Testis (tissue), 3 donors: Measurements from ENCODE around the gene IKZF3. TPM values are rescaled to one million over a fixed set of nuclear protein-coding genes. Genes with fewer than 3 reads are reported as not detected.
"Not testable (repeated sequence)": the region's sequence is repeated elsewhere in the genome, so short reads cannot be mapped to it uniquely, and the experiment has no call there.

Experiments
- DNase-seq: peaks from one replicate; pipeline ENCODE4 v3.0.0-alpha.2; 2019
- H3K27ac ChIP-seq, 2 donors: fragments of 200-600 bp; sonication (generic); one replicate each; pipeline ENCODE4 v1.5.1; 2019
- H3K27me3 ChIP-seq: fragments of 200-600 bp; sonication (generic); one replicate; pipeline ENCODE4 v1.5.1; 2019
- H3K36me3 ChIP-seq: fragments of 200-600 bp; sonication (generic); one replicate; pipeline ENCODE4 v1.5.1; 2017; ENCODE audit warnings: low read depth; ENCODE audit errors: missing control alignments
- H3K4me1 ChIP-seq: fragments of 200-600 bp; sonication (generic); one replicate; pipeline ENCODE4 v1.5.1; 2019
- H3K4me3 ChIP-seq, 2 donors: fragments of 200-600 bp; sonication (generic); one replicate each; pipeline ENCODE4 v1.5.1; 2017 to 2019
- H3K9me3 ChIP-seq: fragments of 200-600 bp; sonication (generic); one replicate; pipeline ENCODE4 v1.5.1; 2017
- POLR2A ChIP-seq: fragments of 450-650 bp; IDR thresholded peaks from one replicate; pipeline ENCODE4 v1.6.1; 2017; ENCODE audit warnings: antibody characterized with exemption, mild to moderate bottlenecking, moderate library complexity
- WGBS, 2 donors: methylation state at CpG; one replicate each; pipeline ENCODE4 v1.1.5; 2018; 5-methylcytosine and 5-hydroxymethylcytosine counted together
- intact Hi-C: fragments of 100-400 bp; cut with DNase I; formaldehyde crosslinking; loops from one replicate; pipeline ENCODE4 v1.15.1; 2023; ENCODE audit warnings: low total_unique reads
- polyA plus RNA-seq: library from polyadenylated mRNA; stranded (reverse); fragments of 350-450 nt; fragmentation: Illumina TruSeq; extraction: RNeasy Lipid Tissue Mini Kit (QIAGEN cat#74804); gene quantifications from one replicate; pipeline ENCODE4 v1.2.3, GENCODE V29; 2014; ENCODE audit warnings: low read depth, low replicate concordance; ENCODE audit not compliant: insufficient read depth
- total RNA-seq, 2 donors: library from RNA; depleted of rRNA; stranded (reverse); fragments of >200 nt; gene quantifications; one replicate each; pipeline ENCODE4 v1.2.3, GENCODE V29; 2016
- TF ChIP-seq, protein P1 (sequence below), 3 experiments: fragments of 450-650 bp in 2 of 3; fragments of 200-600 bp in 1 of 3; sonication (generic) in 1 of 3; IDR thresholded peaks; one replicate each; pipeline ENCODE4 v1.5.1; 2016 to 2019; ENCODE audit warnings: antibody characterized with exemption in 3 of 3, mild to moderate bottlenecking in 2 of 3, moderate library complexity in 1 of 3

IKZF3 gene
- total and polyA plus RNA-seq, 3 donors from 2014 or later: 1.9 to 3.8 (median 3.4) TPM

DNA sequence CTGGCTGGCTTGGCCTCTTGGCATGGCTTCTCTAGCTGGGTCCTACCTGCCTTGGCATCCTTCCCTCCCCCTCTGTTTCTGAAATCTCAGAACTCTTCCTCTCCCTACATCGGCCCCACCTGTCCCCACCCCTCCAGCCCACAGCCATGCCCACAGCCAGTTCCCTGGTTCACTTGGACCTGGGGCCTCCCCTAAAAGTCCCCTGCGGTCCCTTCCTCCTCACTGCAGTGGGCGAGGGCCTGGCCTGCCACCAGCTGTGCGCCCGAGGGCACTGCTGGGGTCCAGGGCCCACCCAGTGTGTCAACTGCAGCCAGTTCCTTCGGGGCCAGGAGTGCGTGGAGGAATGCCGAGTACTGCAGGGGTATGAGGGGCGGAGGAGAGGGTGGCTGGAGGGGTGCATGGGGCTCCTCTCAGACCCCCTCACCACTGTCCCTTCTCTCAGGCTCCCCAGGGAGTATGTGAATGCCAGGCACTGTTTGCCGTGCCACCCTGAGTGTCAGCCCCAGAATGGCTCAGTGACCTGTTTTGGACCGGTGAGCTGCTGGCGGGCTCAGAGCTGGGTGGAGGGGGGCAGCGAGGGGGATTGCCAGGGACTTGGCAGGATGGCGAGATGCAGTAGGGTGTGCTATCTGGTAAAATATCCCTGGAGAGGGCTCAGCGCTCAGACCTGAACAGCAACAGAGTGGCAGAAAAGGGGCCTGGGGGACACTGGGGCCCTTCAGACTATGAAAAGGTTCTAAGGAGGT lies 147.9 kb downstream of the IKZF3 start:
- H3K36me3 ChIP-seq: no peaks in the 10 kb centered on the region
- no peak for DNase-seq
- no peaks in the 10 kb centered on the region for H3K9me3 ChIP-seq
- intact Hi-C loops: no loop called here
- no peak overlapping the region for H3K4me3 ChIP-seq
- no peaks in the 10 kb centered on the region for H3K4me1 ChIP-seq
- 78 to 93% methylated on average over 4 to 15 of the region's 15 CpGs for WGBS, 2 donors
- H3K27ac ChIP-seq: no peak overlapping the region
- no peaks in the 10 kb centered on the region for H3K27me3 ChIP-seq
- TF ChIP-seq POLR2A: no peak
- TF ChIP-seq, protein P1, sequence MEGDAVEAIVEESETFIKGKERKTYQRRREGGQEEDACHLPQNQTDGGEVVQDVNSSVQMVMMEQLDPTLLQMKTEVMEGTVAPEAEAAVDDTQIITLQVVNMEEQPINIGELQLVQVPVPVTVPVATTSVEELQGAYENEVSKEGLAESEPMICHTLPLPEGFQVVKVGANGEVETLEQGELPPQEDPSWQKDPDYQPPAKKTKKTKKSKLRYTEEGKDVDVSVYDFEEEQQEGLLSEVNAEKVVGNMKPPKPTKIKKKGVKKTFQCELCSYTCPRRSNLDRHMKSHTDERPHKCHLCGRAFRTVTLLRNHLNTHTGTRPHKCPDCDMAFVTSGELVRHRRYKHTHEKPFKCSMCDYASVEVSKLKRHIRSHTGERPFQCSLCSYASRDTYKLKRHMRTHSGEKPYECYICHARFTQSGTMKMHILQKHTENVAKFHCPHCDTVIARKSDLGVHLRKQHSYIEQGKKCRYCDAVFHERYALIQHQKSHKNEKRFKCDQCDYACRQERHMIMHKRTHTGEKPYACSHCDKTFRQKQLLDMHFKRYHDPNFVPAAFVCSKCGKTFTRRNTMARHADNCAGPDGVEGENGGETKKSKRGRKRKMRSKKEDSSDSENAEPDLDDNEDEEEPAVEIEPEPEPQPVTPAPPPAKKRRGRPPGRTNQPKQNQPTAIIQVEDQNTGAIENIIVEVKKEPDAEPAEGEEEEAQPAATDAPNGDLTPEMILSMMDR (IDR thresholded peaks at IDR 0.05): no peak

DNA sequence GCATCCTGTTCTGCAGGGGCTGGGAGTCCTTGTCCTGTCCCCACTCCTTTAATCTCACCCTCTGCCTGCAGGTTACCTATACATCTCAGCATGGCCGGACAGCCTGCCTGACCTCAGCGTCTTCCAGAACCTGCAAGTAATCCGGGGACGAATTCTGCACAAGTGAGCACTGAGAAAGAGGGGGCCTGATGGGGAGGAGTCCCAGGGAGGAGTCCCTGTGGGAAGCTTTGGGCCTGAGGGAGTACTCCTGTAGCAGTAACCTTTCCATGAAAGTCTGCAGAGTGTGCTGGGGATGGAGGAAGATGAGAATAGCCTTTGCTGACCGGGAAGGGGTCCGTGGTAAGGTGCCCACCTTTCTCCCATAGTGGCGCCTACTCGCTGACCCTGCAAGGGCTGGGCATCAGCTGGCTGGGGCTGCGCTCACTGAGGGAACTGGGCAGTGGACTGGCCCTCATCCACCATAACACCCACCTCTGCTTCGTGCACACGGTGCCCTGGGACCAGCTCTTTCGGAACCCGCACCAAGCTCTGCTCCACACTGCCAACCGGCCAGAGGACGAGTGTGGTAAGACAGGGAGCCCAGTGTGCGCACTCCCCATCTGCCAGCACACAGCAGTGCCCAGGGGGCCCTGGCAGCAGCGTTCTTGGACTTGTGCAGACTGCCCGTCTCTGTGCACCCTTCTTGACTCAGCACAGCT lies 148.6 kb downstream of the IKZF3 start:
- no peaks in the 10 kb centered on the region for H3K36me3 ChIP-seq
- no peak for DNase-seq
- no peak for TF ChIP-seq POLR2A
- TF ChIP-seq, protein P1 (IDR thresholded peaks at IDR 0.05): no peak
- intact Hi-C loops: no loop called here
- H3K9me3 ChIP-seq: no peaks in the 10 kb centered on the region
- H3K4me1 ChIP-seq: no peaks in the 10 kb centered on the region
- H3K27me3 ChIP-seq: no peaks in the 10 kb centered on the region
- H3K4me3 ChIP-seq: no peak overlapping the region
- H3K27ac ChIP-seq: no peak overlapping the region
- WGBS, 2 donors: 94 to 100% methylated on average over 3 to 18 of the region's 18 CpGs

DNA sequence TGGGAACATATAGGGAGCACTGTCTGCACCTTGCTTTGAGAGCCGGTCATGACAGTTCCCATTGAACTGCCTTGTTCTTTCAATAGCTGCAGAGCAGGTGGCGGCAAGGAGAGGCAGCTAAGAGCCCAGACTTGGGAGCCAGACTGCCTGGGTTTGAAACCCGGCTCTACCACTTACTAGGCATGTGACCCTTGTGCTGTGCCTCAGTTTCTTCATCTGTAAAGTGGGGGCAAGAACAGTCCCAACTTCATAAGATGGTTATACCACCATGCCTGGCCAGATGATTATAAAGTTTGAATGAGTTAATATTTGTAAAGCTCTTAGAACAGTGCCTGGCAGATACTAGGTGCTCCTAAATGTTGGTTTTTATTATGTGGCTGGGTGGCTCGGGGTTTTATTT lies 149.9 kb downstream of the IKZF3 start:
- intact Hi-C loops: no loop called here
- DNase-seq: no peak
- H3K4me3 ChIP-seq: no peak overlapping the region
- no peaks in the 10 kb centered on the region for H3K9me3 ChIP-seq
- no peak overlapping the region for H3K27ac ChIP-seq
- no peak for TF ChIP-seq POLR2A
- TF ChIP-seq, protein P1 (IDR thresholded peaks at IDR 0.05): no peak
- H3K27me3 ChIP-seq: no peaks in the 10 kb centered on the region
- H3K36me3 ChIP-seq: no peaks in the 10 kb centered on the region
- no peaks in the 10 kb centered on the region for H3K4me1 ChIP-seq
- WGBS, 2 donors: 91 to 95% methylated on average over 4 of the region's 4 CpGs

DNA sequence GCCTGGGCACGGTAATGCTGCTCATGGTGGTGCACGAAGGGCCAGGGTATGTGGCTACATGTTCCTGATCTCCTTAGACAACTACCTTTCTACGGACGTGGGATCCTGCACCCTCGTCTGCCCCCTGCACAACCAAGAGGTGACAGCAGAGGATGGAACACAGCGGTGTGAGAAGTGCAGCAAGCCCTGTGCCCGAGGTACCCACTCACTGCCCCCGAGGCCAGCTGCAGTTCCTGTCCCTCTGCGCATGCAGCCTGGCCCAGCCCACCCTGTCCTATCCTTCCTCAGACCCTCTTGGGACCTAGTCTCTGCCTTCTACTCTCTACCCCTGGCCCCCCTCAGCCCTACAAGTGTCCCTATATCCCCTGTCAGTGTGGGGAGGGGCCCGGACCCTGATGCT lies 152.3 kb downstream of the IKZF3 start:
- no peak for DNase-seq
- TF ChIP-seq, protein P1 (IDR thresholded peaks at IDR 0.05): no peak
- TF ChIP-seq POLR2A: no peak
- intact Hi-C loops: no loop called here
- H3K36me3 ChIP-seq: no peaks in the 10 kb centered on the region
- H3K4me1 ChIP-seq: no peaks in the 10 kb centered on the region
- no peaks in the 10 kb centered on the region for H3K9me3 ChIP-seq
- no peaks in the 10 kb centered on the region for H3K27me3 ChIP-seq
- 86 to 94% methylated on average over 8 to 10 of the region's 10 CpGs for WGBS, 2 donors
- H3K27ac ChIP-seq: no peak overlapping the region
- no peak overlapping the region for H3K4me3 ChIP-seq

DNA sequence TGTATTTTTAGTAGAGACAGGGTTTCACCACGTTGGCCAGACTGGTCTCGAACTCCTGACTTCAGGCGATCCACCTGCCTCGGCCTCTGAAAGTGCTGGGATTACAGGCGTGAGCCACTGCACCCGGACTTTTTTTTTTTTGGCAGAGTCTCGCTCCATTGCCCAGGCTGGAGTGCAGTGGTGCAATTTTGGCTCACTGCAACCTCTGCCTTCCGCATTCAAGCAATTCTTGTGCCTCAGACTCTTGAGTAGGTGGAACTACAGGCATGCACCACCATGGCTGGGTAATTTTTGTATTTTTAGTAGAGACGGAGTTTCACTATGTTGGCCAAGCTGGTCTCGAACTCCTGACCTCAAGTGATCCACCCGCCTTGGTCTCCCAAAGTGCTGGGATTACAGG lies 153.0 kb downstream of the IKZF3 start:
- intact Hi-C loops, H3K4me3 ChIP-seq, H3K36me3 ChIP-seq, H3K9me3 ChIP-seq, H3K27me3 ChIP-seq, H3K27ac ChIP-seq, DNase-seq, H3K4me1 ChIP-seq: not testable (repeated sequence)
- WGBS, 2 donors: 83 to 91% methylated on average over 11 of the region's 11 CpGs
